Activated CD8-positive, alpha-beta memory T cell treated with anti-CD3 and anti-CD28 coated beads for 1 hour (primary cell): ENCODE results near the gene HLA-DQB2.
"Not testable (repeated sequence)": the region's sequence is repeated elsewhere in the genome, so short reads cannot be mapped to it uniquely, and the experiment has no call there.

Source experiments
- DNase-seq, 2 donors: peaks; one replicate each; pipeline ENCODE4 v3.0.0-alpha.2; 2020; ENCODE audit warnings: low read depth in 1 of 2; ENCODE audit errors: extremely low read depth in 1 of 2

The HLA-DQB2 gene

DNA sequence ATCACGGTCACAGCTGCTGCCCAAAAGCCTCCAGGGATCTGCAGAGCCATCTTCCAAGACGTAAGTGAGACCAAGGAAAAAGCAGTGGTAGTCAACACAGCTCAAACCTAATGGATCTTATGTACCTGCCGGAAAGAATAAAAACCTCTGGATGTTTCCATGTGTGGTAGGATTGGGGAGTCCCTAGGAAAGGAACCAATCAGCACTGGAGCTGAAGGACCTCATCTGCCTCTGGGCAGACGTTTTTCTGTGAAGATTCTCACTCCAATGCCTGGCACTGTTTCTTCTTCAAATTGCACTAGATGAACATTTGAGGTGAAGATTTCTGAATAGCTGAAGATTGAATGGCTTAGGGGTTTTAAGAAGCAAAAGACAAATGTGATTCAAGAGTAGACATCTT lies at the start of gene HLA-DQB2:
Gene HLA-DQB2, minus strand, starts transcription at position 112 of the 400 bp plus-strand sequence. Its CDS starts 62 bp downstream, at position 50.
- DNase-seq, result no peak

DNA sequence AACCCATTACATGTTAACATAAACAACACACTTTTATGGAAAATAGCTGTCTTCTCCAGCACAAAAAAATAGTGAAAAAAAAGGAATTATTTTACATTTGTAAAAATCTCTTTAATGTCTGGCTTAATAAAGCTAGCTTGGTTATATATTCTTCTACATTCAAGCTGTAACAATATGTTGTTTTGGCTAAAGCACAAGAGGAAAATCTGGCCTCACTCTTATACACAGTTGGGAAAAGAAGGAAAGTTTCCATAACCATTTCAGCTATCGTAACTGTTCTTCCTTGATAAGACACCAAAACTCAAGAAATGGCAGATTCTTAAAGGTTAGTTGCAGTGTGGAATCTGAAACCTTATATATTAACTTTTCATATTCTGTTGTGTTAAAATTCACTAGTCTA lies 45.8 kb upstream of the HLA-DQB2 start:
- no peak for DNase-seq

DNA sequence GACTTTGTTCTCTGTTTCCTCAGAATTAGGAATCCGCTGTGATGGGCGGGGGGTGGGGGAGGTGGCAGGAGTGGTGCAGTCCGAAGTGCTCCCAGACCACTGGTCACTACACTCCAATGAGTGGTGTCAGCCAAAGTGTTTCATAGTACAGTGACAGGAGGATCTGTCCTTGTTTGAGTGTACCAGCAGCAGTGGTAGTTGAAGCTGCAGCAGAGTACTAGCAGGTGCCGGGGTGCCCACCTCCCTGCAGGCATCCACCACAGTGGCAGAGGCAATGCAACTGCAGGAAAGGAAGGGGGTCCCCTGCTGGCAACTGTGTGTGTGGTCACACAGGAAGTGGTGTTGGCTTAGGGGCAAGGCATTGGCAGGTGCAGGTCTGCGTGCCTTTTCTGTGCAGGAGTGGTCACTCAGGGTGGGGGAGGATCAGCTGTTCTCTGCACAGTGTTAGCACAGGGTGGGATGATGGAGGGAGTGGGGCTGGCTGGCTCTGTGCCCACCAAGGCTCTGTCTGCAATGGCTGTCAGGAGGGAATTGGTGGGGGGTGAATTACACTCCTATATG lies 43.8 kb upstream of the HLA-DQB2 start:
- no peak for DNase-seq

DNA sequence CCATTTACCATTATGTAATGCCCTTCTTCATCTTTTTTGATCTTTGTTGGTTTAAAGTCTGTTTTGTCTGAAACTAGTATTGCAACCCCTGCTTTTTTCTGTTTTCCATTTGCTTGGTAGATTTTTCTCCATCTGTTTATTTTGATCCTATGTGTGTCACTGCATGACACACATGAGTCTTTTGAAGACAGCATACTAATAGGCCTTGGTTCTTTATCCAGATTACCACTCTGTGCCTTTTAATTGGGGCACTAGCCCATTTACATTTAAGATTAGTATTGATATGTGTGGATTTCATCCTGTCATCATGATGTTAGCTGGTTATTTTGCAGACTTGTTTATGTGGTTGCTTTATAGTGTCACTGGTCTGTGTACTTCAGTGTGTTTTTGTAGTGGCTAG lies 42.1 kb upstream of the HLA-DQB2 start:
- not testable (repeated sequence) for DNase-seq

DNA sequence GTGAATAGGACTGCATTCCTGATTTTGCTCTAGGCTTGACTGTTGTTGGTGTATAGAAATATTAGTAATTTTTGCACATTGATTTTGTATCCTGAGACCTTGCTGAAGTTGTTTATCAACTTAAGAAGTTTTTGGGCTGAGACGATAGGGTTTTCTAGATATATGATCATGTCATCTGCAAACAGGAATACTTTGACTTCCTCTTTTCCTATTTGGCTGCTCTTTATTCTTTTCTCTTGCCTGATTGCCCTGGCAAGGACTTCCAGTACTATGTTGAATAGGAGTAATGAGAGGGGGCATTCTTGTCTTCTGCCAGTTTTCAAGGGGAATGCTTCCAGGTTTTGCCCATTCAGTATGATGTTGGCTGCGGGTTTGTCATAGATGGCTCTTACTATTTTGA lies 40.1 kb upstream of the HLA-DQB2 start:
- DNase-seq, result no peak

DNA sequence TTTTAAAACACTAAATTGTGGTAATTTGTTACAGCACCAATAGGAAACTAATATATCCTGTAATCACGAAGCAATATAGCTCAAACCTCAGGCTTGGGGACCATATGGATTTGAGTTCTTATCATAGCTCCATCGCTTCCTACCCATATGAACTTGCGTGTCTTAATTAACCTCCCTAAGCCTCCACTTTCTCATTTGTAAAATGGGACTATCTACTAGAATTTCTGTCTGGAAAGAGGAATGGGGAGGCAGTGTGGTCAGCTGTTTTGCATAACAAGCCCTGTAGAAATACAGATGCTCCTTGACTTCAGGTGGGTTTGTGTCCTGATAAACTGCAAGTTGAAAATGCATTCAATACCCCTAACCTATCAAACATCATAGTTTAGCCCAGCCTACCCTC lies 36.4 kb upstream of the HLA-DQB2 start:
- no peak for DNase-seq

DNA sequence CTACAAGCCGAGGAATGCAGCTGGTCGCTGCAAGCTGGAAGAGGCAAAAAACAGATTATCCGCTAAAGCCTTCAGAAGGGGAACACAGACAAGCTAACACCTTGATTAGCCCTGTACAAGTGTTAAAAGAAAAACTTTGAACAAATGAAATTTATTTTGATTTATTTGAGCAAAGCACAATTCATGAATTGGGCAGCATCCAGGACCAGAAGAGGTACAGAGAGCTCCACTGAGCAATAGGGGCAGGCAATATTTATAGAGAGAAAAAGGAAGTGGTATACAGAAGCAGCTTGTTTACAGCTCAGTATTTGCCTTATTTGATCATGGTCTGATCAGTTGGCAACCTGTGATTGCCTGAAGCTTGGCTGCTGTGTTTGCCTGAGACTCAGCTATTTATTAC lies 35.8 kb upstream of the HLA-DQB2 start:
- no peak for DNase-seq

DNA sequence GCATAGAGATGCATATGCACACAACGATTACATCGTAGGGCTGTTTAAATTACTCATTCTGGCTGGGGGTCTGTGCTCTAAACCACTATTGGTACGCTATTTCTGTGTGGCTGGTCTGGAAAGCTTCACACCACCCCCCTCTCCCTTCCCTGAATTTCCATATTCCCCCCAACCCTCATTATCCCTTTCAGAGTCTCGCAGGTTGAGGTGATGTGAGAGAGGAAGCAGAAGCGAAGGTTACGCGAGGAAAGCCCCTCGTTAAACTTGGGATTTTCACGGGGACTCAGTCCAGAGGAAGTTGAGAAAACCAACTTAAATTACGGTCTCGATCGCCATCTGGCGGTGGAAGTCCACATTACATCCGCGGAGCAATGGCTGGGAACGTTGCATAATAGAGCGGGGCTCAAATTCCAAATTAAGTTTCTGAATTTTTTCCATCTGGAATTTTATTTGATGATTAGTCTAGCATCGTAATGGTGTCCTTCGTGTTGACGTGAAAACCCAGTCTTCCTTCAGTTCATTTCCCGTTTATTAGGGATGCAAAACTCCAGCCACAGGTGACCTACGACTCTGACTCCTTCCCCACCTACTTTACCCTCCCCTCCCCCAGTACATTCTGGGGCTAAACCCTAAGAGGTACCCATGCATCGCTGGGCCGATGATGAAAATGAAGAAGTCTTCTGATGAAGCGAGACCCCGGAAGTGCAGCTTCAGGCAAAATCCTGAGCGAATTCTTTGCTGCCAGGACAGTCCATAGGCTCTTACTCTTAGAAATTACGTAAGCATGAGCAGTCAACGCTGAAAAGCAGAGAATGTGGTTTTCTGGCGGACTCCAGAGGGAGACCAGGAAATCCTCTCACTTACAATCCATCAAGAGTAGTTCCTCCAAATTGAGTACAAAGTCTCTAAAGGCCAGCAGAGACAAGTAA lies 33.8 kb upstream of the HLA-DQB2 start:
- peak; percentile 53 to 70 for DNase-seq

DNA sequence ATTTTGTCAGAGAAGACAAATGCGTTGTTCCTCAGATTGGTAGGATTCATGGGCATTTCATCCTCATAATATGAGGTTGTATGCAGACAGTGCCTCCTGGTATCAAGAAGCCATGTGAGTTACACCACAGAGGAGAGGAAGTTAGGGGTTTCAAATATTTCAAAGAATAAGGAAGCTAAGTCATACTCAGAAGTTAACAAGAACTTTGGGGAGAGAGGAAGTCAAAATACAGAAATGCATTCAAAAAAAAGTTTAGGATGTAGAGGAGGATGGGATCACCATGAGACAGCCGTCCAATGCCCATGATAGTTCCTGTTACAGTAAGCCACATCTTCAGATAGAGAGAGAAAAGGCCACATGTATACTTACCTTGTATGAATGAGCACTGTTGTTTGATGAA lies 31.2 kb upstream of the HLA-DQB2 start:
- DNase-seq, result no peak

DNA sequence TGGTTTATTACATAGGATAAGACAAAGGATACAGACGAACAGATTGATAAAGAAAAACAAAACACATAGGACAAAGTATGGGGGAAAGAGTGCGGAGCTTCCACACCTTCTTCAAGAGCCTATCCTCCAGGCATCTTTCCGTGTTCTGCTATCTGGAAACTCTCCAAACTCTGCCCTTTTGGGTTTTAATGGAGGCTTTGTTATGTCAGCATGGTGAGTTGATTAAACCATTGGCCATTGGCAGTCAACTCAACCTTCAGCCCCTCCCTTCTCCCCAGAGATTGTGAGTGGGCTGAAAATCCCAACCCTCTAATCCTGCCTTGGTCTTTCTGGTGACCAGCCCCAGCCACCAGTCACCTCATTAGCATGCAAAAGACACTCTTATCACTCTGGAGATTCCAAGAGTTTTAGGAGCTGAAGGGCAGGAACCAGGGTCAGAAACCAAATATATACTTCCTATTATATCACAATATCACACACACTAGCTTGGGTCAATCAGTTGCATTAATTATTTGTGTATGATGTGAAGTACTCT lies 29.6 kb upstream of the HLA-DQB2 start:
- no peak for DNase-seq

DNA sequence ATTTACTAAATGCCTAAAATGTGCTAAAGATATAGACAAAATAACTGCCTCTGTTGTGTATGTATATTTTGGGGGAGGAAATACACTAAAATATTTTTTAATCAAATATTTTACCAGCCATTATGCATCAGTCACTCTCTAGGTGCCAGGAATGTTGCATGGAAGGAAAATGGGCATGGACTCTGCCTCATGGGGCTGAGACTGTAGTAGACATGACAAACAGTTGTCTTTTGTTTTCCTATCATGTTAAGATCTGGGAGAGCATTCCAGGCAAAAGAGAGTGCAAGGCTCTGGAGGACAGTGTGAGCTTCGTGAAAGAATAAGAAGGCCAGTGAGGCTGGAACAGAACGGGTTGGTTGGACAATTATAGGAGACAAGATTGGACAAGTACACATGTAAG lies 27.0 kb upstream of the HLA-DQB2 start:
- DNase-seq, result no peak

DNA sequence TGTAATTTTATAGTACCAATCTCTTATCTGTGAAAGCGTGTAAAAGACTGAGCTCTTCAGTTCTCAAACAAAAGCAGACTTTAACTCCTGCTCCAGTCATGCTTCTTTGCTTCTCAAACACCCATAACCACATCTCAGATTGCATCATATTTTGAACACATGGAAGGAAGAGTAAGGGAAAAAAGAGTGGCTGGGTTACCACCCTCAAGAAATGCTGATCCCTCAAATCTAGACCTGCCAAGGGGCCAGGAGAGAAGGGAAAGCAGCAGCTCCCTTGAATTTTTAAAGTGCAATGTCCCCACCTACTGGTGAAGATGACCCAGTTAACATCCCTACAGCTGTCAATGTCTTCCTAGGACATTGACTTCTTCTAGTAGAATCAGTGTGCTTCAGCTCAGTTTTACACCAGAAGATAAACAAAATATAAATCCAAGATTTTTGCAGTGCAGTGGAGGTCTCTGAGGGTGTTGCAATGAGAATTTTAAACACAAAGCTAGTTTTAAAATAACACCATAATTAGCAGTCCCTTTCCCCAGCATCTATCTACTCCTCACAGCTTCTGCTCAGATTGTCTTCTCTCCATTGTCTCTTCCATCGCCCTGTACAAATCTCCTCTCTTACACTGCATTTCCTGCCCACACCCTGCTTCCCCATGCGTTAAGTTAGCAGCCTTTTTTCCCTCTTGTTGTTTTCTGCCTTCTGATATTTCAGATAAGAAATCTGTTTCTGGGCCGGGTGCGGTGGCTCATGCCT lies 22.6 kb upstream of the HLA-DQB2 start:
- no peak for DNase-seq

DNA sequence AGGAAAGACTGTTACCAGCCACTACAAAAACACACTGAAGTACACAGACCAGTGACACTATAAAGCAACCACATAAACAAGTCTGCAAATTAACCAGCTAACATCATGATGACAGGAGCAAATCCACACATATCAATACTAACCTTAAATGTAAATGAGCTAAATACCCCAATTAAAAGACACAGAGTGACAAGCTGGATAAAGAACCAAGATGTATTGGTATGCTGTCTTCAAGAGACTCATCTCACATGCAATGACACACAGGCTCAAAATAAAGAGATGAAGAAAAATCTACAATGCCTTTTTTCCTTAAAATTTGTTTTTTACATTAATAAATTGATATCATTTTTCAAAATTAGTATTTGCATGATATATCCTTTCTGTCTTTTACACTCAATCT lies 19.6 kb upstream of the HLA-DQB2 start:
- DNase-seq, result not testable (repeated sequence)

DNA sequence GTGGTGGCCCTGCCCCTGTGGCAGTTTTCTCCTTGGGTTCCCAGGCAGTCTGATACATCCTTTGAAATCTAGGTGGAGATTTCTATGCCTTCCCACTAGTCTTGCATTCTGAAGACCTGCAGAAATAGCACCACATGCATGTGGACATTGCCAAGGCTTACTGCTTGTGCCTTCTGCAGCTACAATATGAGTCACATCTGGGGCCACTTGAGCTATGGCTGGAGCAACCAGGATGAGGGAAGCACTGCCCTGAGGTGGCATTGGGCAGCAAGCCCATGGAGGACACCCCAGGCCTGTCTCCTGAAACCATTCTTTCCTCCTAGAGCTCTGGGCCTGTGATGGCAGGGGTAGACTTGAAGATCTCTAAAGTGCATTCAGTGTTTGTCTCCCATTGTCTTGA lies 15.7 kb upstream of the HLA-DQB2 start:
- no peak for DNase-seq

DNA sequence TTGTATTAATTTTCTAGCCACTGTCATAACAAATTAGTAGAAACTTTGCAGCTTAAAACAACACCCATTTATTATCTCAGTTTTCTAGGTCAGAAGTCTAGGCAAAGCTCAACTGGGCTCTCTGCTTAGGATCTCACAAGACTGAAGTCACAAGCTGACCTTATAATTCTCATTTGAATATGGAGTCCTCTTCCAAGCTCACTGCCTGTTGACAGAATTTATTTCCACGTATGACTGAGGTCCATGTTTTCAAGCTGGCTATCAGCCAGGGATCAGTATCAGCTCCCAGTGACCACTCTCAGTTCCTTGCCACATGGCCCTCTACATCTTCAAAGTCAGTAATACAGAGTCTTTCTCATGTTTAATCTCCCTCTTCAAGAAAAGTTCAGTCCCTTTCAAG lies 11.7 kb upstream of the HLA-DQB2 start:
- no peak for DNase-seq

DNA sequence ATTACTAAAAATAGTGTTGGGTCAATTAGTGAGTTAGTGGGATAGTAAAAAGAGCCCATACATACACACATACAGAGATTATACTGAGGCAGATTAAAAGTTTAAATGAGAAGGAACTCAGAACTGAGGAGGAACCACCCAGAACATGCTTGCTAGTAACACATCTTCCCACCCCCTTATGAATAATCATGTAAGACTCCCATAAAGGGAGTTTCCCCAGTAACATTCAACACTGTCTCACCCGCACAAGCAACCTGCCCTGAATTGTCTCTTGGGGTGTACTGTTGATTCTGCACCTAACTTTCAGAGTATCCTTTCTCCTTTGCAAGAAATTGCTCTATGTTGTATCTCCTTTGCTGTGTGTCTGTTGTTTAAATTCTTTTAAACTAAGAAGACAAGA lies 11.1 kb upstream of the HLA-DQB2 start:
- DNase-seq, result no peak

DNA sequence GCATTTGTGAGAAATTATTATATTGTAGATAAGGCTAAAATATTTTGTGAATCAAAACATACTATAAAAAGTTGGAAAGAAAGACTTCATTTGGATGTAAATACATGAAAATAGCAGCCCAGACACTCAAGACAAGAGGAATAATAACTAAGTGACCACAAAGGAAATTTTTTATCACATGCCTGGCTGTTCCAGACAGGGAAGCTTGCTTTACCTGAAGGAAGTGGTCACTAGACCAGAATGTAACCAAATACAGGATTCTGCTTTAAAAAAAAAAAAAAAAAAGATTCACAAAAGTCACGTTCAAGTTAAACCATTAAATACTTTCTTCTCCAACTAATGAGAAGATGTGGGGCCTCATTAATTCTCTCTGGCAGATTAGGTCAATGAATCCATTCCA lies 9.3 kb upstream of the HLA-DQB2 start:
- DNase-seq, result no peak

DNA sequence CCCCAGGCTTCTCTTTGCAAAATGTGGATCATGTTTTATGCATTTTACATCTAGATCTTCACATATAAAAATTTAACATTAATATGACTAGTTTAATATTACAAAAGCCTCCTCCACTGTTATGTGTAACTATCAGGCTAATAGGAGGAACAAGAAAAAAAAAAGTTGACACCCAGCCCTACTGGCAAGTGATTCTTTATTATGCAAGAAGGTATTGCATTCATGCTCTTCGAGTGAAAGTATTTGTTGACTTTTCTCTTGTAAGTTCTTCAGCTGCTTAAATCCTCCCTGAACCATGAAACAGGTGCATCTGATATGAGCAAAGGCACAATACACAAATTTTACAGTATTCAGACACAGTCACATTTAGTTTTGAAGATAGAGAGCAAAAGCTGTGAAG lies 716 bp upstream of the HLA-DQB2 start:
- no peak for DNase-seq

DNA sequence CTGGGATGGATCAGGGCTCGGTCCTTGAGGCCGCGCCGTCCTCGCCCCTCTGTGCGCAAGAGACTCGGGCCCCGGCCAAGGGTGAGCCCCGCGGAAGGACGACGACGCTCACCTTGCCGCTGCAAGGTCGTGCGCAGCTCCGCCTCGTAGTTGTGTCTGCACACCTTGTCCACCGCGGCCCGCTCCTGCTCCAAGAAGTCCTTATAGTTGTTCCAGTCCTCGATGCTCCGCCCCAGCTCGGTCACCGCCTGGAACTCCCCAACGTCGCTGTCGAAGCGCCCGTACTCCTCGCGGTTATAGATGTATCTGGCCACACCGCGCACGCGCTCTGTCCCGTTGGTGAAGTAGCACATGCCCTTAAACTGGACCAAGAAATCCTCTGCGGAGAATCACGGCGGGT lies 1.8 kb downstream of the HLA-DQB2 start:
- no peak for DNase-seq

DNA sequence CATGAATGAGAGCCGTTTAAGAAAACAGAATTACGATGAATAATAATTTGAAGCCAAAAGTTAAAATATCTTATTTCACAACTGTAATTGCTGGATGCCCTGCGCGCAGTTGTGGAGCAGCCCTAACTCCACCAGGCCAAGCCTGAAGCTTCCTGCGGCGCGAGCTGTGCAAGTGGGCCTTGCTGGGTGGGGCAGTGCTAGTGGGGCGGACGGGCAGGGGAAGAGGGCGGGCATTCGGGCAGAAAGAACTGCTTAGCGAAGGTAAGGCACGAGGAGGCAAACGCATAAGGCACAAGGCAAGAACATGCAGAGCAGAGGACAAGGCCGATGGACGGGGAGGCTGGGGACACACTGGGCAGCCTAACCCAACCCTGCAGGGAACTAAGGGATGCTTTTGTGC lies 2.3 kb downstream of the HLA-DQB2 start:
- no peak for DNase-seq

DNA sequence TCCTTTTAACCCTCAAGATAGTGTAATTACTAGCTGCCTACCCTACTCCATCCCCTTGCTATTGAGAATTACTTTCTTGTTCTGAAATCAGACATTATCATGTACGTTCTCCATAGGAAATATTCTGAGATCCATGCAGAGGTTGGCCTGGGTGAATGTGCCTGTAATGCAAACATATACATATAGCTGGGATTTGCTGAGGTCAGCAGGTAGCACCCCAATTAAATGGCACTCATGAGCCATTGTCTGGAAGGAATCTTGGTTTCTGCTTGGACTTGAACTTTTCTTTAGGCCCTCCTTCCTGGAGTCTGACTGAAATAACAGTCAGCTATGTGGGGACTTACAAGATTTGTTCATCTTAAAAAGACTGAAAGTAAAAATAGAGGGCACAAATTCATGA lies 3.7 kb downstream of the HLA-DQB2 start:
- DNase-seq, result no peak

DNA sequence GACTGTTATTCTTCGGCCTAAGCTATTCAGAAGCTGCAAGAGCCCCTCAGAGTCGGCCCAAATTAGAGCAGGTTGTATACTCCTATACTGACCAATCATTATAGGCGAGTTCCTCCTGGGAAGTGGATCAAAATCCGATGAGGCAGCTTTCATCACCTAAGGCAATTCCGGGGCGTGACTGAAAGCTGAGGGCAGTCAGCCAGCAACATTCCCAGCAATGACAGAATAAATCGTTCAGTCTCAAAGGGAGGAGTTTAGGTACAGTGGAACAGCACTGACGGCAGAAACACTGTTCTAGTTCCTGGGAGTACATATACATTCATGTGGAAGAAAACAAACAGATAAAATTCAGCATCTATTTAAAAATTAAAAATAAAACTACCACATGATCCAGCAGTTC lies 10.8 kb downstream of the HLA-DQB2 start:
- no peak for DNase-seq
